Prostate gland (tissue), 2 donors: ENCODE data around the gene IQCC.

Experiments used
- CTCF ChIP-seq, 4 experiments: fragments of 200-600 bp in 2 of 4; fragments of 450-650 bp in 2 of 4; sonication (generic) in 2 of 4; IDR thresholded peaks; 1 replicate in 3 of 4; 2 replicates in 1 of 4; pipeline ENCODE4 v1.5.1; 2016 to 2019; ENCODE audit warnings: antibody characterized with exemption in 4 of 4, mild to moderate bottlenecking in 2 of 4, moderate library complexity in 2 of 4
- POLR2A ChIP-seq: fragments of 450-650 bp; IDR thresholded peaks from one replicate; pipeline ENCODE4 v1.6.1; 2016; ENCODE audit warnings: antibody characterized with exemption, mild to moderate bottlenecking
- POLR2AphosphoS5 ChIP-seq: sonication (generic); formaldehyde crosslinking; IDR thresholded peaks from one replicate; pipeline ENCODE4 v1.6.1; 2017; ENCODE audit warnings: antibody characterized with exemption

GRCh38 chr1:32195531-32195930 is 9.9 kb upstream of the IQCC start:
- TF ChIP-seq POLR2A (no peak), CTCF (IDR thresholded peaks at IDR 0.05) (no peak), POLR2AphosphoS5 (no peak)
